HG03095 (cell line): ENCODE data around the gene PRDM15.
"Not testable (repeated sequence)": the region's sequence is repeated elsewhere in the genome, so short reads cannot be mapped to it uniquely, and the experiment has no call there.

Source experiments
- ATAC-seq: cut with Tn5 transposase; IDR thresholded peaks from one replicate; pipeline ENCODE4 v1.9.1; 2021; ENCODE audit warnings: moderate library complexity; ENCODE audit not compliant: unreplicated experiment

Gene PRDM15

GRCh38 chr21:41808094-41808493, 71.0 kb downstream of the PRDM15 start:
- ATAC-seq, result no peak

DNA sequence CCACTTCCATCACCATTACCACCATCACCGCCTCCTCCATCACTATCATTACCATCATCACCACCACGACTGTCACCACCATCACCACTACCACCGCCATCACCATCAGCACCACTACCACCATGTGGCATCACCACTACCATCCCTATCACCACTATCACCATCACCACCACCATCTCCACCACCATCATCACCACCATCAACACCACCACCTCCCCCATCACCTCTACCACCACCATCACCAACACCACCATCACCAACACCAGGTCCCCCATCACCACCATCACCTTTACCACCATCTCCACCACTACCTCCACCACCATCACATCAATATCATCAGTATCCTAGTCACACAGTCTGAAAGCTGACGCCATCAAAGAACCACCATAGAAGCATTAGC, 72.4 kb downstream of the PRDM15 start:
- ATAC-seq, result no peak

- no peak for ATAC-seq
Observed at GRCh38 chr21:41805643-41806042, 73.5 kb downstream of the PRDM15 start.

GRCh38 chr21:41805038-41805437, 74.1 kb downstream of the PRDM15 start:
- no peak for ATAC-seq

DNA sequence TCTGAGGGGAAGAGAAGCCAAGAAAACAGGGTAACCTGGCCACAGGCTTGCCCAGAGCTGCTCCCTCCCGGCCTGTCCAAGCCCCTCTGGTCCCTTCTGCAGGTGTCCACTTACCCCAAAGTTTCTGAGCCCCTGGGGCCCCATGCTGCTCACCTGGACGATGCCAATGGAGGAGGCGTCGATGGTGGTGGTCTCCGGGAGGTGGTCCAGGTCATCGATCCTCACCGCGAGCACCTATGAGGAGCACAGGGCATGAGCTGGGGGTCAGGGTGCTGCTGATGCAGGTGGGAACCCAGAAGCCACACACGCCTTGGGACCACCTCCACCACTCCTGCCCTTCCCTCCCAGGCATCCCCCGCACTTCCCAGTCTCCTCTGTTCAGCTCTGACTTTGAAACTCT, 74.8 kb downstream of the PRDM15 start:
- ATAC-seq, result no peak

GRCh38 chr21:41803316-41803715, 75.8 kb downstream of the PRDM15 start:
- no peak for ATAC-seq

- no peak for ATAC-seq
Observed at GRCh38 chr21:41802684-41803083, 76.5 kb downstream of the PRDM15 start.

DNA sequence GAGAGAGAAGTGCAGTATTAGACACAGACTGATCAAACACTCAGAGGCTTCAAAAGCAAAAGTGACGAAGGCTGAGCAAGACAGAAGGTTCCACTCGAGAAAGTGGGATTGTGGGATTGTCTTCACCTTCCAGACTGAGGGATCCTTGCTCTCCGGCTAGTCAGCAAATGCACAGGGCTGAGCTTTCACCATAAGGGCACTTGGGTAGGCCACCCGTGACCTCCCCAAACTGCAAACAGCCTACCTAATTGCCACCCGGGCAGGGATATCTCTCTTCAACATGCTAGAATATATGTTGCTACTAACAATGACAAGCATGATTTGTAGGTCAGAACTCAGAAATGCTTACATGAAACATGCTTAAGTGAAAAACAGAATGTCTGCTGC, 77.0 kb downstream of the PRDM15 start:
- no peak for ATAC-seq

DNA sequence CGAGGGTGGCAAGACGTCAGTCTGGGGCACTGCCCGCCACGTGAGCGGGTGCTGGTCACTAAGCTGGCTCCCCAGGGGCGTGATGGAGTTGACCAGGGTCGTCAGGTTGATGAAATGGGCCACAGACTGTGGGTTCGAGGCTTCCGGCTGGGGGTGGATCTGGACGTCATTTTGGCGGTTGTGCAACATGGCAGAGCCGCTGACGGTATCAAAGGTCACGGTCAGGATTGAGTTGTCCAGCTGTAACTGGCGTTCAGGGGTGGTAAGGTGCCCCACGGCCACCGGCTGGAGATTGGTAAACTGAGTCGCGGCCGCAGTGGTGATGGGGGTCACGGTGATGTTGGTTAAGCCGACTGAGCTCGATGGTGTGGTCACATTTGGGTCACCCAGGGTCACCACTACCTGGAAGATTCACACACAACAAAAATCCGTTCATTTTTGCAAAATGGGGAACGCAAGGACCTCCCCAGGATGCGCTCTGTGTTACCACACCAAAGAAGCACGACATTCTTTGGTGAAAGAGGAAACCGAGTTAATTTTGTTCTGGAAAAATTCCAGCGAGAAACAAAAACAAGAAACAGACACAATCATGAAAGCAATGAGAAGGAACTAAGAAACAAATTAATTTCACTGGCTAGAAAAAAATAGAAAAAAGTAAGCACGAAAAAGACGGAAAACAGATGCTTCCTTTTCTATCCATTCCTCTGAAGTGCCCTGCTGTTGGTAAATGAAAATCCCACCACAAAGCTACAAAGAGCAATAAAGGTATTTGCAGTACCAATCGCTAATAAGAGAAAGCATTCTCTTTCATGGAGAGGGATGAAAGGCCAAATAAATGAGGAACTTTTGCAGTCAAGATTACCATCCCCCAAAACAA, 77.6 kb downstream of the PRDM15 start:
- no peak for ATAC-seq

DNA sequence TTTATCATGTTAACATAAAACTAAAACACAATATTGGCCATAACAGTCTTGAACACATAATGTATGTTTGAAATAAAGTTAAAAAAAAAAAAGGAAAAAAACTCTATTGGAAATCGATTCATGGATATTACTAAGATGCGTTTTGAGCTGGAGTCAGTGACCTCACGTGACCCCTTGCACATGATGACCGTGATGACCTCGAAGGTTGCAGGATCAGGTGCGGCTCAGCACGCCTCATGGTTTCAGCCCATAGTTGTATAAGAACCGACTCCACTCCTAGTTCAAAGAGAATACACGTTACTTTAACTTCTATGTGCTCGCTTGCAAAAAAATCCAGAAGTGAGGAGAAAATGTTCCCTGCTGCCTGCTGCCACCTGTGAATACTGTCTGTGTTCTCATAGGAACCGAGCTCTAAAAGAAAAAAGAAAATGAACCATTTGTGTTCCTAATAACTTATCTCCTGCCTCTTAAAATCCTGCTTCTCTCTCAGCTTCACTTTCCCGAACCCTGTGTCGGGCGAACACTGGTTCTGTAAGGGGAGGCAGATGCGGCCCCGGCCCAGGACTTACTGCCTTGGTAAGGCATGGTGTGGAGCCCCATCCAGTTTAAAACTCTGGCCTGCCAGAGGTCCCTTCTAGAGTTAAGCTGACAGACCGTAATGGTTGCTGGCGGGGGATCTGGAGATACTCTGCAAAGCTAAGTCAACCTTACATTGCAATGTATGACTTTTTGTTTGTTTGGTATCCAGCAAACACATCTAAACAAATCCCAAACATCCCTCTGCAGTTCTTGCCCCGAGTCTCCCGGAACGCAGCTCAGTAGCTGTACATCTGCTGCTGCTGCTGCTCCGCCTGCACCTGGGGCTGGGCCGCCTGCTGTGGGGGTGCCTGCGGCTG, 78.5 kb downstream of the PRDM15 start:
- ATAC-seq, result no peak

DNA sequence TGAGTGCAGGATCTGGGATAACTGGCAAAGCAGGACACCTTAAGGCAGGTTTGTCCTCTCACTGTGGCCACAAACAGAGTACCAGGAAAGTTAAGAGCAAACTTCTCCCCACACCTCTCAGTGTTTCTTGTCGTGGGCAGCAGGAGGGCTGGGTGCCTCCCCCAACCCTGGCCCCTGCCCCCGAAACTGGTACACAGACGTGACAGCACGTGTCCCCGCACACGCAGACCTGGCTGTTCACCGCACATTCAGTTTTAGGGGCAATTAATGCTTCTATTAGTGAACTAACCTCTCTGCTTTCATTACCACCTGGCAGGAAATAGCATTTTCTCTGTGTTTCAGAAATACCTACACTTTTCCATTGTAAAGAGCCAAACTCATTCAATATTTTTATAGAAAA, 79.4 kb downstream of the PRDM15 start:
- ATAC-seq, result no peak

DNA sequence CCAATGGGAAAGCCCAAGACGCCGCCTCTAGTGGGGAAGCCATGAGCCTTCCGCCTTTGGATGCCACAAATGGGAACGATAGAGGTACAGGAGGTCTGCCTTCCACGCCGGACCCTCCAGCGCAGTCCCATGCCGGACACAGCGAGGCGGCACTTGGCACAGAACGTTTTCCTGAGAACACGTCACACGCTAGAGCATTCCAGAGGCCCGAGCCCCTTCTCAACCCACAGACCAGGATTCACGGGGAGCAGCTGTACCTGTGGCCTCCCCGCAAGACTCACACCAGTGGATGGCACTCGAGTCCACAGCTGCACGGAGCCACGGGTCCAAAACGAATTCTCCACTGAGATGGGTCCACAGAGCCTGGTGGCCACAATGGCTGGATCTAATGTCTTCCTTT, 80.8 kb downstream of the PRDM15 start:
- ATAC-seq, result no peak

GRCh38 chr21:41796476-41797080, 82.6 kb downstream of the PRDM15 start:
- ATAC-seq, result no peak

- no peak for ATAC-seq
Observed at GRCh38 chr21:41795726-41796125, 83.4 kb downstream of the PRDM15 start.

GRCh38 chr21:41794600-41794999, 84.5 kb downstream of the PRDM15 start:
- no peak for ATAC-seq

DNA sequence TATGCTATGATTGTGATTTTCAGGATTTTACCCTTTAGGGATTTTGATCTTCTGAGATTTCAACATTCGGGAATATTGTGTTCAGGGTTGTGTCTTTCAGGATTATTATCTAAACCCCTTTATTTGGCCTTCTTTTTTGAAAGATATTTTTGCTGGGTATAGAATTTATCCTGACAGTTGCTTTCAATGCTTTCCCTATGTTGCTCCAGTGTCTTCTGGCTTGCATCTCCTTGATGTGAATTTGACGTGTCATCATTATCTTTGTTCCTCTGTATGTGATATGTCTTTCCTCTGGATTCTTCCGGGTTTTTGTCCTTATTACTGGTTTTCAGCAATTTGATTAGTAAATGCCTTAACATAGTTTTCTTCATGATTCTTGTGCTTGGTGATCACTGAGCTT, 86.4 kb downstream of the PRDM15 start:
- ATAC-seq, result no peak

DNA sequence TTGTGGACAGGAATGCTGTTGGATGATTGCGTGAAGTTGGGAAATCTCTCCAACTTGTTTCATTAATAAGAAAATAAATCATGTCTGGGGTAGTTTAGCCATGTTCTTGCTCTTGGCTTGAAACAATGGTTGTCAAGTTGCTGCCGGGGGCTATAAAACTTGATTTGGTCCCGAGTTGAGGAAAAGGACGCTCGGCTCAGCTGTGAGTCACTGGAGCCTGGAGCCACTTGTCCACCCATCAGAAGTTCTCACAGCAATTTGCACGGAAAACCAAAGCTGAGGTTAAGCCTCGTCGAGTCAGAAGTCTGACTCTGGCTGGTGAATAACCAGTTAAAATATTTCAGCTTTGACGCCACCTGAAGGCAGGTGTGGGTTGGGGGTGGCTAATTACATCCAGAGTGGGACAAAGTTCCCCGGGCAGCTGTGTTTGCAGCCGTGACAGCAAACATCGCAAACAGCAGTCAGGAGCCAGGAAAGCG, 92.6 kb downstream of the PRDM15 start:
- ATAC-seq, result no peak

DNA sequence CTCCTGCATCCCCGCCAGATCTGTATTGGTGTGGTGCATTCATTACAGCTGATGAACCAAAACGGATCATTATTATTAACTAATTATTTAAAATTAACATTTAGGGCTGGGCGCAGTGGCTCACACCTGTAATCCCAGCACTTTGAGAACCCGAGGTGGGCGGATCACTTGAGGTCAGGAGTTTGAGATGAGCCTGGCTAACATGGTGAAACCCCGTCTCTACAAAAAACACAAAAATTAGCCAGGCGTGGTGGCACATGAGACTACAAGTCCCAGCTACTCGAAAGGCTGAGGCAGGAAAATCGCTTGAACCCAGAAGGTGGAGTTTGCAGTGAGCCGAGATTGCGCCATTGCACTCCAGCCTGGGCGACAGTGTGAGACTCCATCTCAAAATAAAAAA, 93.9 kb downstream of the PRDM15 start:
- ATAC-seq, result not testable (repeated sequence)

DNA sequence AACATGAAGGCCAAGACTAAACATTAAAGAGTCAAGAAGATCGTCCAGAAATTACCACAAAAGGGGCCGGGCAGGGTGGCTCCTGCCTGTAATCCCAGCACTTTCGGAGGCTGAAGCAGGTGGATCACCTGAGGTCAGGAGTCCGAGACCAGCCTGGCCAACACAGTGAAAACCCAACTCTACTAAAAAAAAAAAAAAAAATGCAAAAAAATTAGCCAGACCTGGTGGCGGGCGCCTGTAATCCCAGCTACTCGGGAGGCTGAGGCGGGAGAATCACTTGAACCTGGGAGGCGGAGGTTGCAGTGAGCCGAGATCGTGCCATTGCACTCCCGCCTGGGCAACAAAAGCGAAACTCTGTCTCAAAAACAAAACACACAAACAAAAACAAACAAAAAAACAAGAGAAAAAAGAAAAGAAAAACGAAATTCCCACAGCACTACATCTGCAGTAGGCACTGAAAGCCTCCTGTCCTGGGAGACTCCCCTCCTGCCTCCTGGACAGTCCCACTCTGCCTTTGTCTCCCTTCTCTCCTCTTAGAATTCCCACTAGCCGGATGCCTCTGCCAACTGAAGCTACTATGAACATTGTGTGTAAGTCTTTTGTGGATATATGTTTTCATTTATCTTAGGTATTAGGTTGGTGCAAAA, 94.6 kb downstream of the PRDM15 start:
- ATAC-seq, result no peak

- ATAC-seq, result no peak
Observed at GRCh38 chr21:41783476-41784180, 95.5 kb downstream of the PRDM15 start.
